ENCODE results near the gene IFITM10.
"Not testable (repeated sequence)": the region's sequence is repeated elsewhere in the genome, so short reads cannot be mapped to it uniquely, and the experiment has no call there.

- TF ChIP-seq CTCF (IDR thresholded peaks at IDR 0.05; ENCODE audit: low read depth, low read length); POLR2A (IDR thresholded peaks at IDR 0.05; ENCODE audit: extremely low read depth, insufficient read length); MAX (IDR thresholded peaks at IDR 0.05; ENCODE audit: low read depth, low read length): not testable (repeated sequence)
Measured at GRCh38 chr11:1684886-1685874, 65.2 kb downstream of the IFITM10 start.

Data from NB4 (cell line).